ENCODE data around the gene MNS1.
"Not testable (repeated sequence)": the region's sequence is repeated elsewhere in the genome, so short reads cannot be mapped to it uniquely, and the experiment has no call there.

The MNS1 gene

GRCh38 chr15:56464893-56465520, at the start of gene MNS1:
Gene MNS1, minus strand, starts transcription at chr15:56465137. Its CDS starts 165 bp downstream, at chr15:56464972.
- peak within 1 kb of the TSS; percentile 76 for H3K4me3 ChIP-seq
- H3K9me3 ChIP-seq (ENCODE audit: low read depth, low read length) = no peaks in the 10 kb centered on the region
- no peak within 1 kb of the TSS for H3K27ac ChIP-seq
- no peaks in the 10 kb centered on the region for H3K36me3 ChIP-seq (ENCODE audit: insufficient read depth, low read length)
- peak within 1 kb of the TSS; percentile 54 for H3K9ac ChIP-seq (ENCODE audit: insufficient read length)
- TF ChIP-seq EZH2 (IDR thresholded peaks at IDR 0.05) (no peak), POLR2AphosphoS5 (IDR thresholded peaks at IDR 0.05; ENCODE audit: borderline replicate concordance, low read depth, low read length) (peak; percentile 51; the same call in 1 of the 2 replicates)
- DNase-seq (ENCODE audit: low read depth, low spot score) = no peak

- Histone ChIP-seq H3K36me3 (ENCODE audit: insufficient read depth, low read length) (no peaks in the 10 kb centered on the region), H3K4me3 (peak overlapping the region; percentile 67), H3K9ac (ENCODE audit: insufficient read length) (peak overlapping the region; percentile 39), H3K9me3 (ENCODE audit: low read depth, low read length) (no peaks in the 10 kb centered on the region), H3K27ac (no peak overlapping the region)
- TF ChIP-seq EZH2 (IDR thresholded peaks at IDR 0.05) (no peak), FOXP2 (optimal IDR thresholded peaks at IDR 0.05; ENCODE audit: control extremely low read depth, extremely low read length, insufficient read depth) (no peak), POLR2AphosphoS5 (IDR thresholded peaks at IDR 0.05; ENCODE audit: borderline replicate concordance, low read depth, low read length) (no peak)
- DNase-seq (ENCODE audit: low read depth, low spot score) = peak; percentile 78
Observed at GRCh38 chr15:56496635-56497034, 31.7 kb upstream of the MNS1 start.

GRCh38 chr15:56495533-56495932, 30.6 kb upstream of the MNS1 start:
- H3K27ac ChIP-seq = no peak overlapping the region

GRCh38 chr15:56495053-56495452, 30.1 kb upstream of the MNS1 start:
- no peak for TF ChIP-seq POLR2AphosphoS5 (IDR thresholded peaks at IDR 0.05; ENCODE audit: borderline replicate concordance, low read depth, low read length)
- no peak for TF ChIP-seq EZH2 (IDR thresholded peaks at IDR 0.05)
- no peak for TF ChIP-seq FOXP2 (optimal IDR thresholded peaks at IDR 0.05; ENCODE audit: control extremely low read depth, extremely low read length, insufficient read depth)

More at GRCh38 chr15:56495533-56495932, 30.6 kb upstream of the MNS1 start:
- no peak overlapping the region for H3K9ac ChIP-seq (ENCODE audit: insufficient read length)
- H3K4me3 ChIP-seq = no peak overlapping the region
- no peak for DNase-seq (ENCODE audit: low read depth, low spot score)
- H3K9me3 ChIP-seq (ENCODE audit: low read depth, low read length) = no peaks in the 10 kb centered on the region
- H3K36me3 ChIP-seq (ENCODE audit: insufficient read depth, low read length) = no peaks in the 10 kb centered on the region
- TF ChIP-seq POLR2AphosphoS5 (IDR thresholded peaks at IDR 0.05; ENCODE audit: borderline replicate concordance, low read depth, low read length) (no peak), EZH2 (IDR thresholded peaks at IDR 0.05) (no peak), FOXP2 (optimal IDR thresholded peaks at IDR 0.05; ENCODE audit: control extremely low read depth, extremely low read length, insufficient read depth) (no peak)

GRCh38 chr15:56492791-56493555, 28.0 kb upstream of the MNS1 start:
- H3K4me3 ChIP-seq = no peak overlapping the region
- no peaks in the 10 kb centered on the region for H3K9me3 ChIP-seq (ENCODE audit: low read depth, low read length)
- H3K9ac ChIP-seq (ENCODE audit: insufficient read length) = no peak overlapping the region
- DNase-seq (ENCODE audit: low read depth, low spot score) = no peak
- no peak overlapping the region for H3K27ac ChIP-seq
- TF ChIP-seq EZH2 (IDR thresholded peaks at IDR 0.05) (no peak), POLR2AphosphoS5 (IDR thresholded peaks at IDR 0.05; ENCODE audit: borderline replicate concordance, low read depth, low read length) (no peak), FOXP2 (optimal IDR thresholded peaks at IDR 0.05; ENCODE audit: control extremely low read depth, extremely low read length, insufficient read depth) (no peak)
- H3K36me3 ChIP-seq (ENCODE audit: insufficient read depth, low read length) = no peaks in the 10 kb centered on the region

More at GRCh38 chr15:56495053-56495452, 30.1 kb upstream of the MNS1 start:
- Histone ChIP-seq H3K27ac (no peak overlapping the region), H3K9ac (ENCODE audit: insufficient read length) (no peak overlapping the region), H3K36me3 (ENCODE audit: insufficient read depth, low read length) (no peaks in the 10 kb centered on the region), H3K9me3 (ENCODE audit: low read depth, low read length) (no peaks in the 10 kb centered on the region), H3K4me3 (no peak overlapping the region)
- DNase-seq (ENCODE audit: low read depth, low spot score) = no peak

- DNase-seq (ENCODE audit: low read depth, low spot score) = no peak
- TF ChIP-seq FOXP2 (optimal IDR thresholded peaks at IDR 0.05; ENCODE audit: control extremely low read depth, extremely low read length, insufficient read depth) = no peak
- TF ChIP-seq EZH2 (IDR thresholded peaks at IDR 0.05) = no peak
- no peak for TF ChIP-seq POLR2AphosphoS5 (IDR thresholded peaks at IDR 0.05; ENCODE audit: borderline replicate concordance, low read depth, low read length)
- no peaks in the 10 kb centered on the region for H3K36me3 ChIP-seq (ENCODE audit: insufficient read depth, low read length)
- no peak overlapping the region for H3K4me3 ChIP-seq
- no peak overlapping the region for H3K27ac ChIP-seq
- no peak overlapping the region for H3K9ac ChIP-seq (ENCODE audit: insufficient read length)
- no peaks in the 10 kb centered on the region for H3K9me3 ChIP-seq (ENCODE audit: low read depth, low read length)
Observed at GRCh38 chr15:56492236-56492635, 27.3 kb upstream of the MNS1 start.

- Histone ChIP-seq H3K9ac (ENCODE audit: insufficient read length) (no peak overlapping the region), H3K9me3 (ENCODE audit: low read depth, low read length) (no peaks in the 10 kb centered on the region), H3K4me3 (no peak overlapping the region), H3K36me3 (ENCODE audit: insufficient read depth, low read length) (no peaks in the 10 kb centered on the region), H3K27ac (no peak overlapping the region)
- peak; percentile 79 for DNase-seq (ENCODE audit: low read depth, low spot score)
- TF ChIP-seq EZH2 (IDR thresholded peaks at IDR 0.05) (no peak), FOXP2 (optimal IDR thresholded peaks at IDR 0.05; ENCODE audit: control extremely low read depth, extremely low read length, insufficient read depth) (no peak), POLR2AphosphoS5 (IDR thresholded peaks at IDR 0.05; ENCODE audit: borderline replicate concordance, low read depth, low read length) (no peak)
Observed at GRCh38 chr15:56491110-56491722, 26.3 kb upstream of the MNS1 start.

- Histone ChIP-seq H3K9me3 (ENCODE audit: low read depth, low read length) (no peaks in the 10 kb centered on the region), H3K27ac (no peak overlapping the region), H3K4me3 (no peak overlapping the region), H3K9ac (ENCODE audit: insufficient read length) (no peak overlapping the region), H3K36me3 (ENCODE audit: insufficient read depth, low read length) (no peaks in the 10 kb centered on the region)
- TF ChIP-seq EZH2 (IDR thresholded peaks at IDR 0.05) (no peak), POLR2AphosphoS5 (IDR thresholded peaks at IDR 0.05; ENCODE audit: borderline replicate concordance, low read depth, low read length) (no peak), FOXP2 (optimal IDR thresholded peaks at IDR 0.05; ENCODE audit: control extremely low read depth, extremely low read length, insufficient read depth) (no peak)
- DNase-seq (ENCODE audit: low read depth, low spot score) = no peak
Observed at GRCh38 chr15:56490461-56490860, 25.5 kb upstream of the MNS1 start.

GRCh38 chr15:56486206-56486605, 21.3 kb upstream of the MNS1 start:
- H3K4me3 ChIP-seq; DNase-seq (ENCODE audit: low read depth, low spot score); H3K36me3 ChIP-seq (ENCODE audit: insufficient read depth, low read length); H3K9ac ChIP-seq (ENCODE audit: insufficient read length); H3K27ac ChIP-seq; H3K9me3 ChIP-seq (ENCODE audit: low read depth, low read length): not testable (repeated sequence)

- DNase-seq (ENCODE audit: low read depth, low spot score); H3K36me3 ChIP-seq (ENCODE audit: insufficient read depth, low read length); H3K9me3 ChIP-seq (ENCODE audit: low read depth, low read length): not testable (repeated sequence)
Observed at GRCh38 chr15:56485426-56485825, 20.5 kb upstream of the MNS1 start.

More at GRCh38 chr15:56485426-56485825, 20.5 kb upstream of the MNS1 start:
- H3K27ac ChIP-seq; H3K4me3 ChIP-seq; H3K9ac ChIP-seq (ENCODE audit: insufficient read length): not testable (repeated sequence)
